PC-3 (cell line): Measurements from ENCODE around the gene COQ3. TPM values are rescaled to one million over a fixed set of nuclear protein-coding genes. Genes with fewer than 3 reads are reported as not detected.

Experiments
- ATAC-seq: fragments of 200-7000 bp; cut with Tn5 transposase; 2 replicates; pipeline ENCODE4 v1.9.1; 2020; ENCODE audit warnings: mild to moderate bottlenecking, moderate library complexity
- BruUV-seq: library from RNA; stranded (reverse); fragments of 400-500 nt; replicated peaks from 2 replicates; lab custom pipeline; 2021; lab: Mats Ljungman, UMichigan
- CTCF ChIA-PET: fragments of 300-600 bp; sonication (Branson Sonifier 250); formaldehyde crosslinking; loops from one replicate; lab custom pipeline; 2022; ENCODE audit warnings: antibody characterized with exemption; lab: Charles Lee
- POLR2A ChIA-PET: fragments of 300-600 bp; sonication (Branson Sonifier 250); formaldehyde crosslinking; loops from one replicate; lab custom pipeline; 2022; ENCODE audit warnings: antibody characterized with exemption; ENCODE audit not compliant: unreplicated experiment; lab: Charles Lee
- DNase-seq: peaks from one replicate; pipeline ENCODE4 v3.0.0-alpha.2; 2015
- H2AFZ ChIP-seq: fragments of 300-600 bp; sonication (generic); 2 replicates; pipeline ENCODE4 v1.6.0; 2016; ENCODE audit warnings: antibody characterized with exemption, low read length
- H3F3A ChIP-seq: fragments of 300-600 bp; sonication (generic); one replicate; pipeline ENCODE4 v1.6.0; 2017; ENCODE audit warnings: antibody characterized with exemption, low read length, control low read depth, mild to moderate bottlenecking; ENCODE audit not compliant: unreplicated experiment
- H3K27ac ChIP-seq: fragments of 300-600 bp; sonication (generic); 2 replicates; pipeline ENCODE4 v1.5.1; 2016; ENCODE audit warnings: mild to moderate bottlenecking, low read length
- H3K27me3 ChIP-seq: fragments of 300-600 bp; sonication (generic); 2 replicates; pipeline ENCODE4 v1.6.1; 2016; ENCODE audit warnings: low read length, mixed read lengths
- H3K36me3 ChIP-seq: fragments of 300-600 bp; sonication (generic); 2 replicates; pipeline ENCODE4 v1.6.1; 2016; ENCODE audit warnings: low read depth, mixed run types, low read length, mixed read lengths
- H3K4me1 ChIP-seq: fragments of 300-600 bp; sonication (generic); 2 replicates; pipeline ENCODE4 v1.5.1; 2016; ENCODE audit warnings: low read length; ENCODE audit not compliant: insufficient read depth
- H3K4me2 ChIP-seq: fragments of 300-600 bp; sonication (generic); 2 replicates; pipeline ENCODE4 v1.6.0; 2016; ENCODE audit warnings: low read length
- H3K4me3 ChIP-seq: fragments of 300-600 bp; sonication (generic); 2 replicates; pipeline ENCODE4 v1.5.1; 2016; ENCODE audit warnings: mild to moderate bottlenecking, low read length, mixed read lengths
- H3K79me2 ChIP-seq: fragments of 300-600 bp; sonication (generic); 2 replicates; pipeline ENCODE4 v1.6.1; 2017; ENCODE audit warnings: low read length, mixed read lengths
- H3K9ac ChIP-seq: fragments of 300-600 bp; sonication (generic); 2 replicates; pipeline ENCODE4 v1.6.0; 2016; ENCODE audit warnings: mild to moderate bottlenecking, low read length
- H3K9me2 ChIP-seq: fragments of 300-600 bp; sonication (generic); replicated peaks from 2 replicates; pipeline ENCODE4 v1.6.1; 2016; ENCODE audit warnings: mixed run types, low read length, mixed read lengths
- H3K9me3 ChIP-seq: fragments of 300-600 bp; sonication (generic); 2 replicates; pipeline ENCODE4 v1.6.1; 2016; ENCODE audit warnings: low read length, mixed read lengths
- H4K20me1 ChIP-seq: fragments of 300-600 bp; sonication (generic); 2 replicates; pipeline ENCODE4 v1.6.1; 2016; ENCODE audit warnings: low read length, mixed read lengths
- EZH2 ChIP-seq: fragments of 300-600 bp; sonication (generic); IDR thresholded peaks from one replicate; pipeline ENCODE4 v1.6.1; 2017; ENCODE audit warnings: antibody characterized with exemption, mild to moderate bottlenecking, low read length; ENCODE audit not compliant: unreplicated experiment
- EZH2phosphoT487 ChIP-seq: fragments of 300-600 bp; sonication (generic); IDR thresholded peaks from 2 replicates; pipeline ENCODE4 v1.6.1; 2018; ENCODE audit warnings: mild to moderate bottlenecking, antibody characterized with exemption, low read length, borderline replicate concordance
- intact Hi-C: fragments of 100-400 bp; cut with micrococcal nuclease; formaldehyde crosslinking; loops from 2 replicates; pipeline ENCODE4 v1.9.0; 2023
- total RNA-seq: library from RNA; depleted of rRNA; stranded (reverse); fragments of >200 nt; gene quantifications from 2 replicates; pipeline ENCODE4 v1.2.3, GENCODE V29; 2014
- TF ChIP-seq, protein P1 (sequence below): fragments of 300-600 bp; sonication (generic); conservative IDR thresholded peaks from 2 replicates; pipeline ENCODE4 v1.5.1; 2017; ENCODE audit warnings: antibody characterized with exemption, low read depth, mild to moderate bottlenecking, low read length

Gene COQ3
- total RNA-seq, 1 experiment from 2014 or later = 15.6 TPM

DNA sequence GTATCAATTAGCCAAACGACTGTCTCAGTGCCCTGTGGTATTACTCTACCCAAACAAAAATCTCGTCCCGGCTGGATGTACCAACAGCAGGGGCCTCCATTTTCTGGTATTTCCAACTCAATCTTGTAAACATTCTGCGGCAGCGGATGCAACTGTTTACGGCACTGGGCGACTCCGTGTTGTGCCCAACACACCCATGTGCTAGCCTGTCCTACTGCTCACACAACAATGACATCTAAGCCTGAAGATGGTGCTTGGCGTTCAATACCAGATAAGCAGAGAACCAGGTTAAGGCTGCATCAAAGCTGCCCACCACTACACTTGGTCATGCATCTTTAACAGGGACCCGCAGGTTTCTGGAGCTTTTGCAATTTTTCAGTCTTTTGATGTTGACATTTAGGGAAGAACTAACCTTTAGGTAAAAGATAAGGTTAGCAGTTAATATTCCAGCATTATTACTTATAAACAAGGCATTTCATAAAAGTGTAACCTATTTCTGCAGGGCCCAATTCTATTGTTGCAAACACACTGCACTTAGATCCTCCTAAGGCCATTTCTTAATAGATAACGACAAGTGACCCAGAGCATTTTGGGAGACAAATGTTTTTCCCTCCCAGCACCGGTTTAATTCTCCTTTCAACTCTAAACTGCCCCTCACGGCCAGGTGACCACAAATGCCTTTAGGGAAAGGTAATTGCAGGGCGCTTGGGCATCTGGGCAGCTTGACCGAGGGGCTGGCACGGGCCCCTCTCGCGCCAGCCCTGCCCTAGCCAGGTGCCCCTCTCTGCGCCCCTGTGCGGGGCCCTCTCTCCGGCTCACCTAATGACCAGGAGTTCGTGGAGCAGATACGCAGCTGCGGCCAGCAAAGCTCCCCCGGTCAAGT is 45.5 kb downstream of the COQ3 start:
- Histone ChIP-seq H3F3A (no peaks in the 10 kb centered on the region), H3K79me2 (no peaks in the 10 kb centered on the region), H3K36me3 (no peaks in the 10 kb centered on the region), H2AFZ (peak overlapping the region; percentile 86), H3K9me2 (no peaks in the 10 kb centered on the region), H3K27me3 (no peaks in the 10 kb centered on the region), H3K27ac (no peak overlapping the region), H3K9ac (peak overlapping the region; percentile 29; the same call in 1 of the 2 replicates), H3K9me3 (no peaks in the 10 kb centered on the region), H3K4me2 (peak overlapping the region; percentile 90), H3K4me3 (peak overlapping the region; percentile 82), H4K20me1 (no peaks in the 10 kb centered on the region), H3K4me1 (peaks cover 25% of the 10 kb centered on the region)
- ChIA-PET POLR2A (no interaction called here), CTCF (interaction anchor here (1.0 kb wide), 1 partner anchor 14 kb away, joined by 5 read pairs; no protein-coding TSS in a partner anchor)
- intact Hi-C loops = loop anchor here (5.0 kb wide), 1 partner anchor 44 kb away; the partner anchor contains the start of gene COQ3
- DNase-seq = peak; percentile 4
- TSS peak; percentile 48 for BruUV-seq
- peak; percentile 4 for ATAC-seq
- TF ChIP-seq, protein P1, sequence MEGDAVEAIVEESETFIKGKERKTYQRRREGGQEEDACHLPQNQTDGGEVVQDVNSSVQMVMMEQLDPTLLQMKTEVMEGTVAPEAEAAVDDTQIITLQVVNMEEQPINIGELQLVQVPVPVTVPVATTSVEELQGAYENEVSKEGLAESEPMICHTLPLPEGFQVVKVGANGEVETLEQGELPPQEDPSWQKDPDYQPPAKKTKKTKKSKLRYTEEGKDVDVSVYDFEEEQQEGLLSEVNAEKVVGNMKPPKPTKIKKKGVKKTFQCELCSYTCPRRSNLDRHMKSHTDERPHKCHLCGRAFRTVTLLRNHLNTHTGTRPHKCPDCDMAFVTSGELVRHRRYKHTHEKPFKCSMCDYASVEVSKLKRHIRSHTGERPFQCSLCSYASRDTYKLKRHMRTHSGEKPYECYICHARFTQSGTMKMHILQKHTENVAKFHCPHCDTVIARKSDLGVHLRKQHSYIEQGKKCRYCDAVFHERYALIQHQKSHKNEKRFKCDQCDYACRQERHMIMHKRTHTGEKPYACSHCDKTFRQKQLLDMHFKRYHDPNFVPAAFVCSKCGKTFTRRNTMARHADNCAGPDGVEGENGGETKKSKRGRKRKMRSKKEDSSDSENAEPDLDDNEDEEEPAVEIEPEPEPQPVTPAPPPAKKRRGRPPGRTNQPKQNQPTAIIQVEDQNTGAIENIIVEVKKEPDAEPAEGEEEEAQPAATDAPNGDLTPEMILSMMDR = no peak
- no peak for TF ChIP-seq EZH2
- TF ChIP-seq EZH2phosphoT487 = no peak

DNA sequence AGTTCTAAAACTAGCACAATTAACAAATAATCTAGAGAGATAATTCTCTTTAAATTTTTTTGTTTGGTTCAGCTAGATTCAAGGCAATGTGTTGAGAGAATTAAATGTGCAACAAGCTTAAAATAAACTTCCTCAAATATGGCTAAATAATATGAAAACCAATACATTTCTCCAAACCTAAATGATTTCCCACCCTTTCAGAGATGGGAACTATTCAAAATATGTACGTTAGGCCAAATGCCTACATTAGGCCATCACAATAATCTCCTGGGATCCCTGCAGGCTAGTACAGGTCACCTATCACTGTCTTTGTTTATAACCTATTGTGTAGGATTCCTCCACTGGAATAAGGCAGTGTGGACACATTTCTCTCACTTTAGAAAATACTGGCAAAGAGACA is 46.2 kb downstream of the COQ3 start:
- no peak overlapping the region for H3K9ac ChIP-seq
- H3K4me2 ChIP-seq = peak overlapping the region; percentile 90; the same call in 1 of the 2 replicates
- no TSS peak for BruUV-seq
- H3K36me3 ChIP-seq = no peaks in the 10 kb centered on the region
- no peaks in the 10 kb centered on the region for H3K79me2 ChIP-seq
- peaks cover 27% of the 10 kb centered on the region for H3K4me1 ChIP-seq
- H3K27me3 ChIP-seq = no peaks in the 10 kb centered on the region
- H3F3A ChIP-seq = no peaks in the 10 kb centered on the region
- H3K27ac ChIP-seq = no peak overlapping the region
- DNase-seq (no peak), ATAC-seq (no peak)
- no peak overlapping the region for H2AFZ ChIP-seq
- intact Hi-C loops = loop anchor here (5.0 kb wide), 1 partner anchor 44 kb away; the partner anchor contains the start of gene COQ3
- H3K9me3 ChIP-seq = no peaks in the 10 kb centered on the region
- no peaks in the 10 kb centered on the region for H4K20me1 ChIP-seq
- ChIA-PET POLR2A (no interaction called here), CTCF (interaction anchor here (1.0 kb wide), 1 partner anchor 13 kb away, joined by 5 read pairs; no protein-coding TSS in a partner anchor)
- H3K4me3 ChIP-seq = no peak overlapping the region
- TF ChIP-seq EZH2 (no peak), EZH2phosphoT487 (no peak)
- TF ChIP-seq, protein P1 = no peak
- H3K9me2 ChIP-seq = no peaks in the 10 kb centered on the region
